GM21737 (cell line): ENCODE measurements around the gene FOXM1.

Source experiments
- ATAC-seq: cut with Tn5 transposase; IDR thresholded peaks from one replicate; pipeline ENCODE4 v1.9.1; 2021; ENCODE audit warnings: mild to moderate bottlenecking, moderate library complexity; ENCODE audit not compliant: unreplicated experiment

The FOXM1 gene

GRCh38 chr12:2841056-2841650 is 35.8 kb downstream of the FOXM1 start:
- no peak for ATAC-seq

- no peak for ATAC-seq
These were observed 40.4 kb downstream of the FOXM1 start for GRCh38 chr12:2836574-2836973.

- no peak for ATAC-seq
These were observed 41.1 kb downstream of the FOXM1 start for GRCh38 chr12:2835691-2836403.

GRCh38 chr12:2834581-2835491 is 42.1 kb downstream of the FOXM1 start, which contains the start of gene NRIP2:
TSS of gene NRIP2 (minus strand) at chr12:2835035. CDS start at chr12:2834983, 52 bp downstream.
- ATAC-seq, result no peak

GRCh38 chr12:2833810-2834209 is 43.2 kb downstream of the FOXM1 start:
- ATAC-seq, result no peak

GRCh38 chr12:2833327-2833726 is 43.6 kb downstream of the FOXM1 start:
- ATAC-seq, result no peak

- no peak for ATAC-seq
These were observed 44.3 kb downstream of the FOXM1 start for GRCh38 chr12:2832550-2833127.

- no peak for ATAC-seq
These were observed 47.7 kb downstream of the FOXM1 start for GRCh38 chr12:2829275-2829674.

GRCh38 chr12:2826721-2827515 is 50.1 kb downstream of the FOXM1 start:
- no peak for ATAC-seq

- ATAC-seq, result no peak
These were observed 50.9 kb downstream of the FOXM1 start for GRCh38 chr12:2826036-2826435.

- no peak for ATAC-seq
These were observed 51.8 kb downstream of the FOXM1 start for GRCh38 chr12:2825132-2825531.

- no peak for ATAC-seq
These were observed 52.4 kb downstream of the FOXM1 start for GRCh38 chr12:2824541-2824940.

GRCh38 chr12:2823483-2823882 is 53.5 kb downstream of the FOXM1 start:
- no peak for ATAC-seq

GRCh38 chr12:2820432-2820831 is 56.5 kb downstream of the FOXM1 start:
- no peak for ATAC-seq

- ATAC-seq, result no peak
These were observed 57.2 kb downstream of the FOXM1 start for GRCh38 chr12:2819810-2820209.

GRCh38 chr12:2813214-2814185 is 63.5 kb downstream of the FOXM1 start:
- ATAC-seq, result peak; percentile 34

GRCh38 chr12:2812290-2813213 is 64.4 kb downstream of the FOXM1 start, which contains the start of gene ITFG2:
TSS of gene ITFG2 (plus strand) at chr12:2812668. CDS start at chr12:2812761, 93 bp downstream.
- ATAC-seq, result peak; percentile 94

GRCh38 chr12:2811801-2812200 is 65.2 kb downstream of the FOXM1 start:
- no peak for ATAC-seq
